Psoas muscle (tissue), 8 donors: ENCODE results near the gene SLC39A8. TPM values are rescaled to one million over a fixed set of nuclear protein-coding genes. Genes with fewer than 3 reads are reported as not detected.

Source experiments
- ATAC-seq, 4 donors: fragments of 200-7000 bp; cut with Tn5 transposase; one replicate each; pipeline ENCODE4 v1.9.1; 2020; ENCODE audit warnings: moderate library complexity in 3 of 4, mild to moderate bottlenecking in 2 of 4
- DNase-seq, 2 donors: peaks; one replicate each; pipeline ENCODE4 v3.0.0-alpha.2; 2020
- H3K27ac ChIP-seq: fragments of 200-600 bp; one replicate; pipeline ENCODE4 v1.8.0; 2022
- H3K27me3 ChIP-seq, 3 donors: fragments of 200-600 bp in 1 of 3; one replicate each; pipeline versions ENCODE4 v1.6.1 to v1.8.0; 2013 to 2022; ENCODE audit warnings: low read length in 2 of 3, mild to moderate bottlenecking in 2 of 3, moderate library complexity in 1 of 3; ENCODE audit not compliant: insufficient read depth in 3 of 3
- H3K36me3 ChIP-seq, 2 donors: fragments of 200-600 bp in 1 of 2; one replicate each; pipeline versions ENCODE4 v1.6.1 to v1.8.0; 2013 to 2022; ENCODE audit warnings: low read depth in 1 of 2, mild to moderate bottlenecking in 1 of 2, moderate library complexity in 1 of 2; ENCODE audit not compliant: insufficient read depth in 1 of 2
- H3K4me1 ChIP-seq: fragments of 200-600 bp; one replicate; pipeline ENCODE4 v1.8.0; 2022
- H3K4me3 ChIP-seq: fragments of 200-600 bp; one replicate; pipeline ENCODE4 v1.8.0; 2022; ENCODE audit warnings: mild to moderate bottlenecking
- H3K9me3 ChIP-seq: fragments of 200-600 bp; one replicate; pipeline ENCODE4 v1.8.0; 2022
- CTCF ChIP-seq: fragments of 200-600 bp; IDR thresholded peaks from one replicate; pipeline ENCODE4 v1.8.0; 2022; ENCODE audit warnings: antibody characterized with exemption
- WGBS, 3 donors: extraction: QIAGEN DNeasy Blood & Tissue Kit; methylation state at CpG; one replicate each; pipeline versions ENCODE4 v1.1.6 to v1.1.7; 2013; 5-methylcytosine and 5-hydroxymethylcytosine counted together
- intact Hi-C, 2 donors: fragments of 100-400 bp; cut with DNase I; formaldehyde crosslinking; loops; one replicate each; pipeline versions ENCODE4 v1.11.0 to v1.14.2; 2022
- polyA plus RNA-seq, 3 donors: library from polyadenylated mRNA; stranded (reverse); fragments of 200-250 nt; gene quantifications; one replicate each; pipeline ENCODE4 v1.2.3, GENCODE V29; 2013
- total RNA-seq, 4 donors: library from RNA; stranded (reverse); fragmentation: NEBNext Ultra II Directional in 2 of 4; extraction: Animal tissue kit (Norgen Biotek cat#: 25700) in 2 of 4; gene quantifications; one replicate each; pipeline versions ENCODE4 v1.2.1 to v1.2.4, GENCODE V29; 2021 to 2023
- donor health status: healthy with polysubstance abuse.
- donor health status: DM: no; HTN: no; CAD: no; lungs with moderate emphysema.
- donor health status: Bipolar disorder and iron deficiency.
- donor health status: healthy.
- donor health status: DM: yes; HTN: yes; CAD: no.
- donor health status: DM: no; HTN: no; CAD: no.
- donor health status: DM: no; HTN: no; CAD: no.
- donor health status: DM: yes; HTN: yes; CAD: no.

The SLC39A8 gene
- total and polyA plus RNA-seq, 7 donors = 0.66 to 3.6 (median 1.7) TPM

GRCh38 chr4:102342404-102343074 is 2.7 kb downstream of the SLC39A8 start:
- 89 to 93% (median 89%) methylated on average over 3 of the region's 3 CpGs for WGBS, 3 donors
- Histone ChIP-seq H3K4me3 (no peak overlapping the region), H3K27me3 (peaks cover 0 to 3% (median 0%) of the 10 kb centered on the region in 3 donors), H3K27ac (no peak overlapping the region), H3K4me1 (no peaks in the 10 kb centered on the region), H3K9me3 (no peaks in the 10 kb centered on the region), H3K36me3 (no peaks in the 10 kb centered on the region)
- no peak for TF ChIP-seq CTCF
- no peak for DNase-seq
- no peak for ATAC-seq
- intact Hi-C loops = no loop called here

DNA sequence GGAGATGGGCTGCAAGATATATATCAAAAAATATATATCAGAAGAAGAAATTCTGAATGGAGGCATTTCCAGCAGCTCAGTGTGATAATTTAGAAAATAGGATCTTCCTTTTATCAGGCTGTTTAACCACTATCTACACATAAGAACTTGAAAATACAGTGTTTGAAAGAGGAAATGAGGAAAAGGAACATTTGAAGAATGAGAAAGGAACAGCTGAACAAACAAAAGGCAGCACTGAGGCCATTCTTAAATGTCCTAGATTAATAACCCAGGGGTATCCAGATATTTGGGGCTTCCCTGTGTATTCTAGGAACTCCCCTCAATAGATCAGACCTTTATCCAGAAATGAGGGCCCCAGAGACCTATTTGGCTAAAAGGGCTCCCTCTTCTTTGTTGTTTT is 4.1 kb downstream of the SLC39A8 start:
- Histone ChIP-seq H3K27me3 (peaks cover 0 to 3% (median 0%) of the 10 kb centered on the region in 3 donors), H3K36me3 (no peaks in the 10 kb centered on the region), H3K4me1 (no peaks in the 10 kb centered on the region), H3K27ac (no peak overlapping the region), H3K4me3 (no peak overlapping the region), H3K9me3 (no peaks in the 10 kb centered on the region)
- ATAC-seq = no peak
- TF ChIP-seq CTCF = no peak
- intact Hi-C loops = no loop called here
- no peak for DNase-seq

GRCh38 chr4:102339018-102339417 is 6.3 kb downstream of the SLC39A8 start:
- Histone ChIP-seq H3K27ac (no peak overlapping the region), H3K36me3 (no peaks in the 10 kb centered on the region), H3K4me1 (no peaks in the 10 kb centered on the region), H3K27me3 (no peaks in the 10 kb centered on the region), H3K4me3 (no peak overlapping the region), H3K9me3 (no peaks in the 10 kb centered on the region)
- ATAC-seq (no peak), DNase-seq (no peak)
- 97 to 100% (median 100%) methylated on average over 1 of the region's 1 CpG for WGBS, 3 donors
- no peak for TF ChIP-seq CTCF
- intact Hi-C loops = no loop called here

- no peaks in the 10 kb centered on the region for H3K4me1 ChIP-seq
- H3K36me3 ChIP-seq = no peaks in the 10 kb centered on the region
- intact Hi-C loops = no loop called here
- H3K9me3 ChIP-seq = no peaks in the 10 kb centered on the region
- TF ChIP-seq CTCF = no peak
- H3K27ac ChIP-seq = no peak overlapping the region
- H3K27me3 ChIP-seq = no peaks in the 10 kb centered on the region
- DNase-seq (no peak), ATAC-seq (no peak)
- no peak overlapping the region for H3K4me3 ChIP-seq
- 96 to 97% (median 96%) methylated on average over 8 of the region's 8 CpGs for WGBS, 3 donors
Observed at GRCh38 chr4:102338405-102338804, 6.9 kb downstream of the SLC39A8 start.

DNA sequence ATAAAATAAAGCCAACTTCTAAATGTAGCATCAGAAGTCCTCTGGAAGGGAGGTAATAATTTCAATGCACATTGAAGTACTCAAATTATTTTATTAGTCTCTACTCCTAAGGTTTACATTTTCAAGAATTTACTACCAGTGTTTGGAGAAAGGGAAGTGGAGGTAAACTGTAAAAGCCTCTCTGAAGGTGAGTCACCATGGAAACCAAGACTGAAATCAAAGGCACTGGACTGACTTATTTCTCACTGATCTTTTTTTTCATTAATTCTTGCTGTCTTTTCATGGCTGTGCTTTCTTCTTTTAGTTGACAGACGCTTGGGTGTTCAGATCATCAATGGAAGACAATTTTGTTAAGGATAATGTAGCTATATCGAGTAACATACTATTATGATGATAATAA is 9.7 kb downstream of the SLC39A8 start:
- Histone ChIP-seq H3K9me3 (no peaks in the 10 kb centered on the region), H3K36me3 (no peaks in the 10 kb centered on the region), H3K4me1 (no peaks in the 10 kb centered on the region), H3K27me3 (no peaks in the 10 kb centered on the region), H3K27ac (no peak overlapping the region), H3K4me3 (no peak overlapping the region)
- TF ChIP-seq CTCF = no peak
- DNase-seq (no peak), ATAC-seq (no peak)
- WGBS, 3 donors = 89 to 91% (median 91%) methylated on average over 2 of the region's 2 CpGs
- intact Hi-C loops = no loop called here
